C4-2B (cell line): ENCODE results near the gene LGI4.

ENCODE experiments used
- CTCF ChIP-seq: fragments of 450-650 bp; conservative IDR thresholded peaks from 2 replicates; pipeline ENCODE4 v1.5.1; 2017; ENCODE audit warnings: mild to moderate bottlenecking
- ZFX ChIP-seq: fragments of 450-650 bp; IDR thresholded peaks from 2 replicates; pipeline ENCODE4 v1.6.1; 2017

GRCh38 chr19:35136231-35136630, 1.4 kb upstream of the LGI4 start:
- TF ChIP-seq CTCF (no peak), ZFX (no peak)
